GM19023 (cell line): ENCODE measurements around the gene MMP11.

Experiments
- ATAC-seq: cut with Tn5 transposase; IDR thresholded peaks from one replicate; pipeline ENCODE4 v1.9.1; 2021; ENCODE audit warnings: mild to moderate bottlenecking, moderate library complexity; ENCODE audit not compliant: unreplicated experiment

MMP11 gene

DNA sequence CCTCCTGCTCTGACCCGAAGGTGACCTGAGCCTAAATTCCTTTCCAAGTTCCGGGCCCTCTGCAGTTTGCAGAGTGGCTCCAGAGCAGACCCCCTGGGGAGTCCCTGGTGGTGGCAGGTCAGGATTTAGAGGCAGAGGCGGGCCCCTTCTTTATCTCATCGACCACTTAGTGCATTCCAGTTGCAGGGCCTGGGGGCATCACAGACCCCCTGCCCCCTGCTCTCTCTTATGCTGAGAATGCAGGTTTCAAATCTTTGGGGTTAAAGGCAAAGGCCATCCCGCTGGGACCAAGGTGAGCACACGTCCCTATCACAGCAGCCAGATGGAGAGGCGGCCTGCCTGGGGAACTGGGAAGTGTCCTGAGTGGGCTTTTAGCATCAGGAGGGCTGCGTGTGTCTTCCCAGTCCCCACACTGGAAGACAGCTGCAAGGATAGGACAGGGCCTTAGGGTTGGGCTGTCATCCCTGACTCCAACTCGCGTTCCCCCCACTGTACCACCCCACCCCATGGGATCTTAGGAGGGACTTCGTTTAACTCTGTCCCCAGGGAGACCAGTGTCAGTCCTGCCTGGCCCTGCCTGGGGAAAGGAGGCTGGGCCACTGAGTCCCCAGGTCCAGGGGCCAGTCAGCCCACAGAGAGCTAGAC is 54.8 kb downstream of the MMP11 start:
- ATAC-seq: no peak

DNA sequence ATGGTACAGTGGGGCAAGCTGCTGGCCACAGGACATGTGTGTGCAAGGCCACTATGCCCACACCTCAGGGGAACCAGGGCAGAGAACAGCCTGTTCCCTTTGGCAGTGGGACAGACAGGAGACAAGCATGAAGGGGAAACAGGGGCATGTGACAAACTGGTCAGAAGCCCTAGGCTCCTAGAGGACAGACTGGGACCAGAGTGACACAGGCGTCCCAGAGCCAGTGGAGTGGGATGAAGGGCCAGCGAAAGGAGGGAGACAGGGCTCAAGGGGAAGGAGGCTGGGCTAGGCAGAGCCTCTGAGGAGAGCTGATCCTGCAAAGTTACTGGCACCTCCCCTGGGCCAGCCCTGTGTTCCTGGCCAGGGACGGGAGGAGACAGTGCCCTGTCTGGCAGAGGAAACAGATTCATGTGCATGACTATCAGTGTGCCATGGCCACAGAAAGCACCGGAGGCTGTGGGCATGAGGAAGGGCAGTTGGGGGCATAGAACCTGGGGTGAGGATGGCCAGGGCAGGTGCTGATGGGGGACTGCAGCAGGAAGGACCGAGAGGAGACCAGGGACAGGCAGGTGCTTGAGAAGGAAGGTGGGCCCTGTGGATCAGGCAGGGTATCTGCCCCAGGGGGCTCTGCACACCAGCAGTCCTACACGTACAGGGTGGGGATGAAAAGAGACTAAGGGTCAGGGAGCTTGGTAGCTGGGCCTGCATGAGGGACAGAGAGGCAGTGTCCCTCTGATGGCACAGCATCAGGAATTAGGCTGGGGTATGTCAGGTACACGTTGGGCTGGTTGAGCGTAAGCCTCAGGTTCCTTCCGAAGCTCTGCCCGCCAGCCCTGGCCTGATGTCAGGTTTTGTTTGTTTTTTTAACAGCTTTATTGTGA is 56.4 kb downstream of the MMP11 start:
- ATAC-seq: no peak

DNA sequence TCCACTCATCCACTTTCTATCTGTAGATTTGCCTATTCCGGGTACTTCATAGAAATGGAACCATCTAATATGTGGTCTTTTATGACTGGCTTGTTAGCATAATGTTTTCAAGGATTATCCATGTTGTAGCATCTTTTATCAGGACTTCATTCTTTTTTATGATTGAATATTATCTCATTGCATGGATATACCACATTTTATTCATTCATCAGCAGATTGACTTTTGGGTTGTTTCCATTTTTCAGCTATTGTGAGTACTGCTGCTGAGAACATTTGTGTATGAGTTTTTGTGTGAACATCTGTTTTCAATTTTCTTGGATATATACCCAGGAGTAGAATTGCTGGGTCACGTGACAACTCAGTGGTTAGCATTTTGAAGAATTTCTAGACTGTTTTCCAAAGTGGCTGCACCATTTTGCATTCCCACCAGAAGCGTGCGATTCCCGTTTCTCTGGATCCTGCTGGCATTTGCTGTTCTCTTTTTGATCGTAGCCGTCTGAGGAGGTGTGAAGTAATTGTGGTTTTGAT is 57.3 kb downstream of the MMP11 start:
- no peak for ATAC-seq

DNA sequence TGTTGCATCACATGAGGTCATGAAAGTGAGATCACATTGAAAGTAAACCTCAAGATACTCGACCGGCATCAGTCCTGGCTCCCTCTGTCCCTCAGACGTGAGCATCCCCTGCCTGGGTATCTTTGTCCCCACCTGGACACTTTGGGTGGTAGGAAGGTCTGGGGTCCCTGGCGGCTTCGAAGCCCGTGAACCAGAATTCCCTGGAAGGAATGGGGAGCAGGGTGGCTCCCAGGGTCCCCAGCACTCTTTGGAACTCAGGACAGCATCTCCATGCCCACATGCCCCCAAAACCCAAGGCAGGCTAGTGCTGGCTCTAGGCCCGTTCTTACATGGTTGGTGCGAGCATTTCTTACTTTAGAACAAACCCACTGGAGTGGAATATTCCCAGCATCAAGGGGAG is 58.6 kb downstream of the MMP11 start:
- no peak for ATAC-seq

DNA sequence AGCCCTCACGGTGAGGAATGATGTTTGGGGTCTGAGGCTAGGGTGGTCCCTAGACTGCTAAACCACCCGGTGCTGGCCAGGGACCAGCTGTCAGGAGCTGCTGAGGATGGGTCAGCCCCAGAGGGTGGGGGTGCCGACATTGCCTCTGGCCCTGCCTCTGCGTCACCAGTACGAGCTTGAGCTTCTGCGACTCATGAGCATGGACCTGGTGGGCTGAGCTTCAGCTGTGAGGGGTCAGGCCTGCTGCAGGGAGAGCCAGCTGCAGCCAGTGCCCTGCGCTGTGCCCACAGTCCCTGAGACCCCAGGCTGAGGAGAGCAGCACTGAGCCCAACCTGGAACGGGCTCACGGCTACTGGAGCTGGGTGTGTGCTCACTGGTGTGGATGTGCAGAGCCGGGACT is 59.1 kb downstream of the MMP11 start:
- ATAC-seq: no peak

DNA sequence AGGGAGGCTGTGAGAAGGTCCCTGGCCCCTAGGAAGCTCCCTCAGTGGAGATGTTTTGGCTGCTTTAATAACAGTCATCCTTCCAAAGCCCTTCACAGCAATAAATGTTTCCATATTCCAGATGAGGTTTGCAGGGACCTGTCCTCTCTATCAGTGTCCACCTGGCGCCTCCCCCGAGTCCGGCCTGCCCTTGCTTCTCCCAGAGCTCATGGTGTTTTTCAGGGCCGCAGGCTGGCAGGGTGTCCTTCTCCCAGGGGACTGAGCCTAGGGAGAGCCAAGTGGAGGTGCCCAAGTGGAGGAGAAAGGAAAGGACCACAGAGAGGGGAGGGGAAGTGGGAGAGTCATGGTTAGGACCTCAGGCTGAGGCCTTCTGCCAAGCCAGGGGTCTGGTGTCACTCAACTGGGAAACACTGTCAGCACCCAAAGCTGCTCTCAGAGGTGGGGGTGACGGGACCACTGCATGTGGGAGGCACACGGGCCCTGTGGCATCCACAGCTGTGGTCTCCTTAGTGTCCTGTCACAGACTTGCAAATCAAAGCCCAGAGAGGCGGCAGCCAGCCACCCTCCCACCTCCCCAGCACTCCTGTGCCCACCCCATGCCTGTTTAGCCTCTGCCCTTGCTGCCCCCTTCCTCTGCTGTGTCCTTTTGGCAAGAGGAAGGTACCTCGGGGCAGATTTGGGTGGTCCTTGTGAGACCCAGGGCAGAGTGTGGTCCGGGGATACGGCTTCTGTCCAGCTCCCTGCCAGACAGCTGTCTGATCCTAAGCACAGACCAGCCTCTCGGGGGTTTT is 59.8 kb downstream of the MMP11 start:
- ATAC-seq: no peak

DNA sequence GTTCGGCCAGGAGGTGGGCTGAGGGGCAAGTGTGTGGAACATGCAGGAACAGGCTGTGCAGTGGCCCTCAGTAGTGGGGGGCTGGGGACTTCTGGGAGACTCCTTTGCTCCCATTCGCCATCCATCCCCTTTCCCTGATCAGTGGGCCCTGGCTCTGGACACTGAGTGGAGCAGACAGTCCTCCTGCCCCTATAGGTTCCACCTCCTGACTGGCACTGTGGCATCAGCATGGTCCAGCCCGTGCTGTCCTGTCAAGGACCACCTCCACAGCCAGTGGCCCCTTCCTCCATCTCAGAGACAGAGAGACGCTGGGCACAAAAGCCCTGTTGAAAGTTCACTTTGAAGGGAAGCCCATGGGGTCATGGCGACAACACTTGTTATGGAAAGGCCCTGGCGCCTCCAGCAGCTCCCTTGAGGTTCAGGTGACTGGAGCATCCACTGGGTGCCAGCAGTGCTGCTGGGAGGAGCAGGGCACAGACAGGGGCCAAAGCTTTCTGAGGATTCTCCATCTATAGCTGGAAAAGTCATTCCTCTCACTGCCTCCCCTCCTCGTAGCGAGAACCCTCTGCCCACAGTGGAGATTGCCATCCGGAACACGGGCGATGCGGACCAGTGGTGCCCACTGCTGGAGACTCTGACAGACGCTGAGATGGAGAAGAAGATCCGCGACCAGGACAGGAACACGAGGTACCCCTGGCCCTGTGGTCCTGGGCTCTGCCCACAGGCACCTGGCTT is 60.5 kb downstream of the MMP11 start:
- no peak for ATAC-seq
